GM23338 (cell line): ENCODE data around the gene ADAMTSL4. TPM values are rescaled to one million over a fixed set of nuclear protein-coding genes. Genes with fewer than 3 reads are reported as not detected.

Experiments
- ATAC-seq: fragments of 200-7000 bp; cut with Tn5 transposase; 3 replicates; pipeline ENCODE4 v1.9.1; 2020
- DNase-seq: peaks from one replicate; pipeline ENCODE4 v3.0.0-alpha.2; 2015; ENCODE audit warnings: low spot score
- H2AFZ ChIP-seq: fragments of 200-600 bp; sonication (generic); 2 replicates; pipeline ENCODE4 v1.8.0; 2016; ENCODE audit warnings: antibody characterized with exemption, mild to moderate bottlenecking, moderate library complexity
- H3F3A ChIP-seq: fragments of 200-600 bp; sonication (generic); replicated peaks from 2 replicates; pipeline ENCODE4 v1.8.0; 2017; ENCODE audit warnings: antibody characterized with exemption, mixed run types, low read depth
- H3K27ac ChIP-seq: fragments of 200-600 bp; sonication (generic); 2 replicates; pipeline ENCODE4 v1.6.1; 2016; ENCODE audit warnings: low read depth
- H3K27me3 ChIP-seq: fragments of 200-600 bp; sonication (generic); 2 replicates; pipeline ENCODE4 v1.8.0; 2016; ENCODE audit warnings: mild to moderate bottlenecking, mixed run types, moderate library complexity; ENCODE audit not compliant: insufficient read depth
- H3K36me3 ChIP-seq: fragments of 200-600 bp; sonication (generic); 2 replicates; pipeline ENCODE4 v1.8.0; 2016; ENCODE audit warnings: mild to moderate bottlenecking; ENCODE audit not compliant: insufficient read depth
- H3K4me1 ChIP-seq: fragments of 200-600 bp; sonication (generic); 2 replicates; pipeline ENCODE4 v1.8.0; 2016; ENCODE audit warnings: mild to moderate bottlenecking, moderate library complexity; ENCODE audit not compliant: insufficient read depth
- H3K4me2 ChIP-seq: fragments of 200-600 bp; sonication (generic); 2 replicates; pipeline ENCODE4 v1.7.1; 2017; ENCODE audit warnings: mixed run types
- H3K4me3 ChIP-seq: fragments of 200-600 bp; sonication (generic); 2 replicates; pipeline ENCODE4 v1.6.1; 2016; ENCODE audit warnings: mixed run types
- H3K79me2 ChIP-seq: fragments of 200-600 bp; sonication (generic); replicated peaks from 2 replicates; pipeline ENCODE4 v1.8.0; 2017; ENCODE audit warnings: mild to moderate bottlenecking; ENCODE audit not compliant: insufficient read depth
- H3K9me2 ChIP-seq: fragments of 200-600 bp; sonication (generic); 2 replicates; pipeline ENCODE4 v1.8.0; 2017; ENCODE audit not compliant: insufficient read depth
- H4K20me1 ChIP-seq: fragments of 200-600 bp; sonication (generic); replicated peaks from 2 replicates; pipeline ENCODE4 v1.8.0; 2017; ENCODE audit warnings: mild to moderate bottlenecking; ENCODE audit not compliant: insufficient read depth
- H3K27ac Mint-ChIP-seq: 2 replicates; pipeline ENCODE4 v1.8.0; 2020; ENCODE audit warnings: inconsistent platforms, mild to moderate bottlenecking, moderate library complexity, mixed read lengths
- H3K27me3 Mint-ChIP-seq: 3 replicates; pipeline ENCODE4 v1.8.0; 2022; ENCODE audit warnings: low read depth, mild to moderate bottlenecking, moderate library complexity, mixed read lengths, inconsistent platforms; ENCODE audit not compliant: insufficient read depth, poor library complexity
- H3K36me3 Mint-ChIP-seq: 3 replicates; pipeline ENCODE4 v1.8.0; 2021; ENCODE audit warnings: low read depth, mild to moderate bottlenecking, inconsistent platforms, moderate library complexity, mixed read lengths
- H3K4me1 Mint-ChIP-seq: 3 replicates; pipeline ENCODE4 v1.8.0; 2020; ENCODE audit warnings: mild to moderate bottlenecking, inconsistent platforms, mixed read lengths
- H3K4me3 Mint-ChIP-seq: 3 replicates; pipeline ENCODE4 v1.8.0; 2021; ENCODE audit warnings: moderate library complexity, mild to moderate bottlenecking, inconsistent platforms, mixed read lengths
- H3K9me3 Mint-ChIP-seq: 3 replicates; pipeline ENCODE4 v1.8.0; 2020; ENCODE audit warnings: moderate library complexity, mild to moderate bottlenecking, inconsistent platforms, mixed read lengths
- CREB1 ChIP-seq: fragments of 250-450 bp; sonication (Bioruptor Pico); IDR thresholded peaks from 2 replicates; pipeline ENCODE4 v1.5.0; 2020; ENCODE audit warnings: low read depth, mild to moderate bottlenecking, moderate library complexity
- EZH2 ChIP-seq: fragments of 200-600 bp; sonication (generic); IDR thresholded peaks from one replicate; pipeline ENCODE4 v1.8.0; 2017; ENCODE audit warnings: antibody characterized with exemption, mild to moderate bottlenecking, low read depth; ENCODE audit not compliant: unreplicated experiment
- EZH2phosphoT487 ChIP-seq: fragments of 200-600 bp; sonication (generic); IDR thresholded peaks from one replicate; pipeline ENCODE4 v1.8.1; 2018; ENCODE audit warnings: antibody characterized with exemption; ENCODE audit not compliant: unreplicated experiment
- JUNB ChIP-seq: IDR thresholded peaks from one replicate; pipeline ENCODE4 v1.6.1; 2016; ENCODE audit warnings: antibody characterized with exemption; ENCODE audit not compliant: unreplicated experiment
- NANOG ChIP-seq: IDR thresholded peaks from 2 replicates; pipeline ENCODE4 v1.6.1; 2016; ENCODE audit warnings: antibody characterized with exemption, borderline replicate concordance
- POLR2AphosphoS5 ChIP-seq: IDR thresholded peaks from 2 replicates; pipeline ENCODE4 v1.6.1; 2016; ENCODE audit warnings: antibody characterized with exemption, low read depth
- STAT1 ChIP-seq: IDR thresholded peaks from one replicate; pipeline ENCODE4 v1.6.1; 2016; ENCODE audit warnings: antibody characterized with exemption; ENCODE audit not compliant: unreplicated experiment
- ZNF114 ChIP-seq: fragments of 250-450 bp; sonication (Bioruptor Pico); IDR thresholded peaks from 2 replicates; pipeline ENCODE4 v1.5.0; 2020; ENCODE audit warnings: mild to moderate bottlenecking, moderate library complexity
- ZNF331 ChIP-seq: fragments of 250-450 bp; sonication (Bioruptor Pico); IDR thresholded peaks from 2 replicates; pipeline ENCODE4 v1.5.0; 2020; ENCODE audit warnings: low read depth, mild to moderate bottlenecking, moderate library complexity
- polyA plus RNA-seq: library from polyadenylated mRNA; unstranded; fragments of >200 nt; fragmentation: Nextera tagmentation; extraction: Ambion mirVana; gene quantifications from 2 replicates; pipeline ENCODE4 v1.2.1, GENCODE V29; 2016
- total RNA-seq: library from RNA; depleted of rRNA; stranded (reverse); fragments of >200 nt; shearing (Covaris generic); gene quantifications from 2 replicates; pipeline ENCODE4 v1.2.3, GENCODE V29; 2014
- TF ChIP-seq, protein P1 (sequence below): IDR thresholded peaks from 2 replicates; pipeline ENCODE4 v1.6.1; 2016; ENCODE audit warnings: antibody characterized with exemption
- TF ChIP-seq, protein P2 (sequence below): fragments of 250-450 bp; sonication (Bioruptor Pico); IDR thresholded peaks from 2 replicates; pipeline ENCODE4 v1.5.0; 2020; ENCODE audit warnings: mild to moderate bottlenecking, moderate library complexity
- TF ChIP-seq, protein P3 (sequence below), 2 experiments: fragments of 200-600 bp in 1 of 2; sonication (generic) in 1 of 2; conservative IDR thresholded peaks; 2 replicates each; pipeline versions ENCODE4 v1.5.1 to v1.6.1; 2016 to 2017; ENCODE audit warnings: antibody characterized with exemption in 2 of 2, low read depth in 2 of 2, mild to moderate bottlenecking in 2 of 2, moderate library complexity in 1 of 2
- TF ChIP-seq, protein P4 (sequence below): IDR thresholded peaks from one replicate; pipeline ENCODE4 v1.6.1; 2018; ENCODE audit warnings: antibody characterized with exemption; ENCODE audit not compliant: unreplicated experiment

Gene ADAMTSL4
- total and polyA plus RNA-seq, 2 experiments from 2014 or later: 5.3 to 5.8 TPM

DNA sequence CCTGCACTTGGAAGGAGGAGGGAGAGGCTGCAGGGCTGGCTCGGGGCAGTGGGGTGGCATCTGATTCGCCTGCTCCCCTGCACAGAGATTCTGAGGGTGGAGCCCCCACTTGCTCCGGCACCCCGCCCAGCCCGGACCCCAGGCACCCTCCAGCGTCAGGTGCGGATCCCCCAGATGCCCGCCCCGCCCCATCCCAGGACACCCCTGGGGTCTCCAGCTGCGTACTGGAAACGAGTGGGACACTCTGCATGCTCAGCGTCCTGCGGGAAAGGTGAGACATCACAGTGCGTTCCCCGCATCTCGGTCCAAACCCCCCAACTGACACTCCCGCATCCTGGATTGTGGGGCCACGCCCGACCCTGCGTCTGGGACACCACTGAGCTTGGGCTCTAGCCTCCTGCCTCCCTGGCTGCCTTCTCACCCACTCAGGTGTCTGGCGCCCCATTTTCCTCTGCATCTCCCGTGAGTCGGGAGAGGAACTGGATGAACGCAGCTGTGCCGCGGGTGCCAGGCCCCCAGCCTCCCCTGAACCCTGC lies 7.9 kb downstream of the ADAMTSL4 start:
- Histone ChIP-seq H3K9me2 (no peaks in the 10 kb centered on the region), H3K27me3 (no peaks in the 10 kb centered on the region), H3F3A (peaks cover 4% of the 10 kb centered on the region), H3K36me3 (no peaks in the 10 kb centered on the region), H3K4me1 (peaks cover 18% of the 10 kb centered on the region; the same call in 1 of the 2 replicates), H3K4me3 (no peak overlapping the region), H4K20me1 (no peaks in the 10 kb centered on the region), H2AFZ (no peak overlapping the region), H3K79me2 (no peaks in the 10 kb centered on the region), H3K27ac (no peak overlapping the region), H3K4me2 (no peak overlapping the region)
- Mint-ChIP-seq H3K4me1 (peaks cover 29% of the 10 kb centered on the region), H3K9me3 (no peaks in the 10 kb centered on the region), H3K27me3 (peaks cover 15% of the 10 kb centered on the region), H3K4me3 (no peak overlapping the region), H3K27ac (no peak overlapping the region), H3K36me3 (no peaks in the 10 kb centered on the region)
- TF ChIP-seq, protein P1, sequence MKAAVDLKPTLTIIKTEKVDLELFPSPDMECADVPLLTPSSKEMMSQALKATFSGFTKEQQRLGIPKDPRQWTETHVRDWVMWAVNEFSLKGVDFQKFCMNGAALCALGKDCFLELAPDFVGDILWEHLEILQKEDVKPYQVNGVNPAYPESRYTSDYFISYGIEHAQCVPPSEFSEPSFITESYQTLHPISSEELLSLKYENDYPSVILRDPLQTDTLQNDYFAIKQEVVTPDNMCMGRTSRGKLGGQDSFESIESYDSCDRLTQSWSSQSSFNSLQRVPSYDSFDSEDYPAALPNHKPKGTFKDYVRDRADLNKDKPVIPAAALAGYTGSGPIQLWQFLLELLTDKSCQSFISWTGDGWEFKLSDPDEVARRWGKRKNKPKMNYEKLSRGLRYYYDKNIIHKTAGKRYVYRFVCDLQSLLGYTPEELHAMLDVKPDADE: no peak
- TF ChIP-seq, protein P2, sequence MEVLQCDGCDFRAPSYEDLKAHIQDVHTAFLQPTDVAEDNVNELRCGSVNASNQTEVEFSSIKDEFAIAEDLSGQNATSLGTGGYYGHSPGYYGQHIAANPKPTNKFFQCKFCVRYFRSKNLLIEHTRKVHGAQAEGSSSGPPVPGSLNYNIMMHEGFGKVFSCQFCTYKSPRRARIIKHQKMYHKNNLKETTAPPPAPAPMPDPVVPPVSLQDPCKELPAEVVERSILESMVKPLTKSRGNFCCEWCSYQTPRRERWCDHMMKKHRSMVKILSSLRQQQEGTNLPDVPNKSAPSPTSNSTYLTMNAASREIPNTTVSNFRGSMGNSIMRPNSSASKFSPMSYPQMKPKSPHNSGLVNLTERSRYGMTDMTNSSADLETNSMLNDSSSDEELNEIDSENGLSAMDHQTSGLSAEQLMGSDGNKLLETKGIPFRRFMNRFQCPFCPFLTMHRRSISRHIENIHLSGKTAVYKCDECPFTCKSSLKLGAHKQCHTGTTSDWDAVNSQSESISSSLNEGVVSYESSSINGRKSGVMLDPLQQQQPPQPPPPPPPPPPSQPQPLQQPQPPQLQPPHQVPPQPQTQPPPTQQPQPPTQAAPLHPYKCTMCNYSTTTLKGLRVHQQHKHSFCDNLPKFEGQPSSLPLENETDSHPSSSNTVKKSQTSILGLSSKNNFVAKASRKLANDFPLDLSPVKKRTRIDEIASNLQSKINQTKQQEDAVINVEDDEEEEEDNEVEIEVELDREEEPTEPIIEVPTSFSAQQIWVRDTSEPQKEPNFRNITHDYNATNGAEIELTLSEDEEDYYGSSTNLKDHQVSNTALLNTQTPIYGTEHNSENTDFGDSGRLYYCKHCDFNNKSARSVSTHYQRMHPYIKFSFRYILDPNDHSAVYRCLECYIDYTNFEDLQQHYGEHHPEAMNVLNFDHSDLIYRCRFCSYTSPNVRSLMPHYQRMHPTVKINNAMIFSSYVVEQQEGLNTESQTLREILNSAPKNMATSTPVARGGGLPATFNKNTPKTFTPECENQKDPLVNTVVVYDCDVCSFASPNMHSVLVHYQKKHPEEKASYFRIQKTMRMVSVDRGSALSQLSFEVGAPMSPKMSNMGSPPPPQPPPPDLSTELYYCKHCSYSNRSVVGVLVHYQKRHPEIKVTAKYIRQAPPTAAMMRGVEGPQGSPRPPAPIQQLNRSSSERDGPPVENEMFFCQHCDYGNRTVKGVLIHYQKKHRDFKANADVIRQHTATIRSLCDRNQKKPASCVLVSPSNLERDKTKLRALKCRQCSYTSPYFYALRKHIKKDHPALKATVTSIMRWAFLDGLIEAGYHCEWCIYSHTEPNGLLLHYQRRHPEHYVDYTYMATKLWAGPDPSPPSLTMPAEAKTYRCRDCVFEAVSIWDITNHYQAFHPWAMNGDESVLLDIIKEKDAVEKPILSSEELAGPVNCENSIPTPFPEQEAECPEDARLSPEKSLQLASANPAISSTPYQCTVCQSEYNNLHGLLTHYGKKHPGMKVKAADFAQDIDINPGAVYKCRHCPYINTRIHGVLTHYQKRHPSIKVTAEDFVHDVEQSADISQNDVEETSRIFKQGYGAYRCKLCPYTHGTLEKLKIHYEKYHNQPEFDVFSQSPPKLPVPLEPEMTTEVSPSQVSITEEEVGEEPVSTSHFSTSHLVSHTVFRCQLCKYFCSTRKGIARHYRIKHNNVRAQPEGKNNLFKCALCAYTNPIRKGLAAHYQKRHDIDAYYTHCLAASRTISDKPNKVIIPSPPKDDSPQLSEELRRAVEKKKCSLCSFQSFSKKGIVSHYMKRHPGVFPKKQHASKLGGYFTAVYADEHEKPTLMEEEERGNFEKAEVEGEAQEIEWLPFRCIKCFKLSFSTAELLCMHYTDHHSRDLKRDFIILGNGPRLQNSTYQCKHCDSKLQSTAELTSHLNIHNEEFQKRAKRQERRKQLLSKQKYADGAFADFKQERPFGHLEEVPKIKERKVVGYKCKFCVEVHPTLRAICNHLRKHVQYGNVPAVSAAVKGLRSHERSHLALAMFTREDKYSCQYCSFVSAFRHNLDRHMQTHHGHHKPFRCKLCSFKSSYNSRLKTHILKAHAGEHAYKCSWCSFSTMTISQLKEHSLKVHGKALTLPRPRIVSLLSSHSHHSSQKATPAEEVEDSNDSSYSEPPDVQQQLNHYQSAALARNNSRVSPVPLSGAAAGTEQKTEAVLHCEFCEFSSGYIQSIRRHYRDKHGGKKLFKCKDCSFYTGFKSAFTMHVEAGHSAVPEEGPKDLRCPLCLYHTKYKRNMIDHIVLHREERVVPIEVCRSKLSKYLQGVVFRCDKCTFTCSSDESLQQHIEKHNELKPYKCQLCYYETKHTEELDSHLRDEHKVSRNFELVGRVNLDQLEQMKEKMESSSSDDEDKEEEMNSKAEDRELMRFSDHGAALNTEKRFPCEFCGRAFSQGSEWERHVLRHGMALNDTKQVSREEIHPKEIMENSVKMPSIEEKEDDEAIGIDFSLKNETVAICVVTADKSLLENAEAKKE: no peak
- TF ChIP-seq, protein P3, sequence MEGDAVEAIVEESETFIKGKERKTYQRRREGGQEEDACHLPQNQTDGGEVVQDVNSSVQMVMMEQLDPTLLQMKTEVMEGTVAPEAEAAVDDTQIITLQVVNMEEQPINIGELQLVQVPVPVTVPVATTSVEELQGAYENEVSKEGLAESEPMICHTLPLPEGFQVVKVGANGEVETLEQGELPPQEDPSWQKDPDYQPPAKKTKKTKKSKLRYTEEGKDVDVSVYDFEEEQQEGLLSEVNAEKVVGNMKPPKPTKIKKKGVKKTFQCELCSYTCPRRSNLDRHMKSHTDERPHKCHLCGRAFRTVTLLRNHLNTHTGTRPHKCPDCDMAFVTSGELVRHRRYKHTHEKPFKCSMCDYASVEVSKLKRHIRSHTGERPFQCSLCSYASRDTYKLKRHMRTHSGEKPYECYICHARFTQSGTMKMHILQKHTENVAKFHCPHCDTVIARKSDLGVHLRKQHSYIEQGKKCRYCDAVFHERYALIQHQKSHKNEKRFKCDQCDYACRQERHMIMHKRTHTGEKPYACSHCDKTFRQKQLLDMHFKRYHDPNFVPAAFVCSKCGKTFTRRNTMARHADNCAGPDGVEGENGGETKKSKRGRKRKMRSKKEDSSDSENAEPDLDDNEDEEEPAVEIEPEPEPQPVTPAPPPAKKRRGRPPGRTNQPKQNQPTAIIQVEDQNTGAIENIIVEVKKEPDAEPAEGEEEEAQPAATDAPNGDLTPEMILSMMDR (conservative IDR thresholded peaks at IDR 0.05; ENCODE audit: low read depth in 2 of 2): no peak
- TF ChIP-seq JUNB: no peak
- no peak for TF ChIP-seq ZNF331 (CRISPR knock-in tag)
- no peak for TF ChIP-seq EZH2phosphoT487
- TF ChIP-seq CREB1: no peak
- TF ChIP-seq ZNF114 (CRISPR knock-in tag): no peak
- TF ChIP-seq EZH2: no peak
- TF ChIP-seq POLR2AphosphoS5: no peak
- no peak for TF ChIP-seq STAT1
- no peak for TF ChIP-seq NANOG
- TF ChIP-seq, protein P4, sequence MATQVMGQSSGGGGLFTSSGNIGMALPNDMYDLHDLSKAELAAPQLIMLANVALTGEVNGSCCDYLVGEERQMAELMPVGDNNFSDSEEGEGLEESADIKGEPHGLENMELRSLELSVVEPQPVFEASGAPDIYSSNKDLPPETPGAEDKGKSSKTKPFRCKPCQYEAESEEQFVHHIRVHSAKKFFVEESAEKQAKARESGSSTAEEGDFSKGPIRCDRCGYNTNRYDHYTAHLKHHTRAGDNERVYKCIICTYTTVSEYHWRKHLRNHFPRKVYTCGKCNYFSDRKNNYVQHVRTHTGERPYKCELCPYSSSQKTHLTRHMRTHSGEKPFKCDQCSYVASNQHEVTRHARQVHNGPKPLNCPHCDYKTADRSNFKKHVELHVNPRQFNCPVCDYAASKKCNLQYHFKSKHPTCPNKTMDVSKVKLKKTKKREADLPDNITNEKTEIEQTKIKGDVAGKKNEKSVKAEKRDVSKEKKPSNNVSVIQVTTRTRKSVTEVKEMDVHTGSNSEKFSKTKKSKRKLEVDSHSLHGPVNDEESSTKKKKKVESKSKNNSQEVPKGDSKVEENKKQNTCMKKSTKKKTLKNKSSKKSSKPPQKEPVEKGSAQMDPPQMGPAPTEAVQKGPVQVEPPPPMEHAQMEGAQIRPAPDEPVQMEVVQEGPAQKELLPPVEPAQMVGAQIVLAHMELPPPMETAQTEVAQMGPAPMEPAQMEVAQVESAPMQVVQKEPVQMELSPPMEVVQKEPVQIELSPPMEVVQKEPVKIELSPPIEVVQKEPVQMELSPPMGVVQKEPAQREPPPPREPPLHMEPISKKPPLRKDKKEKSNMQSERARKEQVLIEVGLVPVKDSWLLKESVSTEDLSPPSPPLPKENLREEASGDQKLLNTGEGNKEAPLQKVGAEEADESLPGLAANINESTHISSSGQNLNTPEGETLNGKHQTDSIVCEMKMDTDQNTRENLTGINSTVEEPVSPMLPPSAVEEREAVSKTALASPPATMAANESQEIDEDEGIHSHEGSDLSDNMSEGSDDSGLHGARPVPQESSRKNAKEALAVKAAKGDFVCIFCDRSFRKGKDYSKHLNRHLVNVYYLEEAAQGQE: no peak
- DNase-seq (no peak), ATAC-seq (no peak)
